Measurements from ENCODE around the gene ABLIM2. TPM values are rescaled to one million over a fixed set of nuclear protein-coding genes. Genes with fewer than 3 reads are reported as not detected.

ABLIM2 gene
- total RNA-seq, 3 donors from 2014 or later (not counting 1 experiment from before 2014, with no cell fraction given) = 0.71 to 2.8 (median 1.3) TPM

GRCh38 chr4:8067945-8068896 lies 90.4 kb downstream of the ABLIM2 start:
- H3K36me3 Mint-ChIP-seq = peaks cover 6% of the 10 kb centered on the region
- intact Hi-C loops (cut with micrococcal nuclease) = no loop called here
- H3K27ac ChIP-seq (ENCODE audit: low read length) = no peak overlapping the region
- H3K27ac Mint-ChIP-seq = no peak overlapping the region
- H3K4me3 Mint-ChIP-seq = no peak overlapping the region
- no peak overlapping the region for H3K4me3 ChIP-seq (ENCODE audit: low read length)
- 78% methylated on average over 28 of the region's 28 CpGs for WGBS (ENCODE audit: insufficient coverage)
- H3K36me3 ChIP-seq (ENCODE audit: control insufficient read depth, insufficient read depth, low read length) = no peaks in the 10 kb centered on the region
- peaks cover 2% of the 10 kb centered on the region for H3K27me3 ChIP-seq (ENCODE audit: control insufficient read depth, insufficient read depth, low read length)
- no peaks in the 10 kb centered on the region for H3K4me1 ChIP-seq (ENCODE audit: control insufficient read depth, insufficient read depth, low read length)
- ATAC-seq (no peak), DNase-seq (no peak)
- no peak for TF ChIP-seq CTCF (IDR thresholded peaks at IDR 0.05)
- no peaks in the 10 kb centered on the region for H3K4me1 Mint-ChIP-seq
- H3K27me3 Mint-ChIP-seq (ENCODE audit: low read depth in 2 of 2) = peaks cover 0 to 14% of the 10 kb centered on the region in 2 donors
- peaks cover 17% of the 10 kb centered on the region for H3K9me3 ChIP-seq (ENCODE audit: control insufficient read depth, insufficient read depth, low read length)
- peaks cover 4 to 5% of the 10 kb centered on the region in 2 donors for H3K9me3 Mint-ChIP-seq

- Histone ChIP-seq H3K9me3 (ENCODE audit: control insufficient read depth, insufficient read depth, low read length) (peaks cover 18% of the 10 kb centered on the region), H3K4me3 (ENCODE audit: low read length) (no peak overlapping the region), H3K27me3 (ENCODE audit: control insufficient read depth, insufficient read depth, low read length) (peaks cover 2% of the 10 kb centered on the region), H3K36me3 (ENCODE audit: control insufficient read depth, insufficient read depth, low read length) (no peaks in the 10 kb centered on the region), H3K4me1 (ENCODE audit: control insufficient read depth, insufficient read depth, low read length) (no peaks in the 10 kb centered on the region), H3K27ac (ENCODE audit: low read length) (no peak overlapping the region)
- intact Hi-C loops (cut with micrococcal nuclease) = no loop called here
- 85% methylated on average over 20 of the region's 20 CpGs for WGBS (ENCODE audit: insufficient coverage)
- Mint-ChIP-seq H3K27me3 (ENCODE audit: low read depth in 2 of 2) (peaks cover 0 to 8% of the 10 kb centered on the region in 2 donors), H3K4me1 (no peaks in the 10 kb centered on the region), H3K4me3 (no peak overlapping the region), H3K36me3 (peaks cover 6% of the 10 kb centered on the region), H3K9me3 (peaks cover 4 to 5% of the 10 kb centered on the region in 2 donors), H3K27ac (no peak overlapping the region)
- DNase-seq (no peak), ATAC-seq (no peak)
- no peak for TF ChIP-seq CTCF (IDR thresholded peaks at IDR 0.05)
These were observed 91.2 kb downstream of the ABLIM2 start for GRCh38 chr4:8067274-8067936.

GRCh38 chr4:8066336-8066931 lies 92.2 kb downstream of the ABLIM2 start:
- Mint-ChIP-seq H3K9me3 (peaks cover 4 to 5% of the 10 kb centered on the region in 2 donors), H3K36me3 (peaks cover 6% of the 10 kb centered on the region), H3K4me3 (no peak overlapping the region), H3K27me3 (ENCODE audit: low read depth in 2 of 2) (peaks cover 0 to 4% of the 10 kb centered on the region in 2 donors), H3K27ac (no peak overlapping the region), H3K4me1 (no peaks in the 10 kb centered on the region)
- 93% methylated on average over 13 of the region's 13 CpGs for WGBS (ENCODE audit: insufficient coverage)
- H3K27ac ChIP-seq (ENCODE audit: low read length) = no peak overlapping the region
- no peak for TF ChIP-seq CTCF (IDR thresholded peaks at IDR 0.05)
- no peak for DNase-seq
- no peak overlapping the region for H3K4me3 ChIP-seq (ENCODE audit: low read length)
- H3K27me3 ChIP-seq (ENCODE audit: control insufficient read depth, insufficient read depth, low read length) = peaks cover 2% of the 10 kb centered on the region
- intact Hi-C loops (cut with micrococcal nuclease) = no loop called here
- ATAC-seq = no peak
- no peaks in the 10 kb centered on the region for H3K36me3 ChIP-seq (ENCODE audit: control insufficient read depth, insufficient read depth, low read length)
- peaks cover 18% of the 10 kb centered on the region for H3K9me3 ChIP-seq (ENCODE audit: control insufficient read depth, insufficient read depth, low read length)
- no peaks in the 10 kb centered on the region for H3K4me1 ChIP-seq (ENCODE audit: control insufficient read depth, insufficient read depth, low read length)
